ENCODE measurements around the gene CASP5.
"Not testable (repeated sequence)": the region's sequence is repeated elsewhere in the genome, so short reads cannot be mapped to it uniquely, and the experiment has no call there.

CASP5 gene

DNA sequence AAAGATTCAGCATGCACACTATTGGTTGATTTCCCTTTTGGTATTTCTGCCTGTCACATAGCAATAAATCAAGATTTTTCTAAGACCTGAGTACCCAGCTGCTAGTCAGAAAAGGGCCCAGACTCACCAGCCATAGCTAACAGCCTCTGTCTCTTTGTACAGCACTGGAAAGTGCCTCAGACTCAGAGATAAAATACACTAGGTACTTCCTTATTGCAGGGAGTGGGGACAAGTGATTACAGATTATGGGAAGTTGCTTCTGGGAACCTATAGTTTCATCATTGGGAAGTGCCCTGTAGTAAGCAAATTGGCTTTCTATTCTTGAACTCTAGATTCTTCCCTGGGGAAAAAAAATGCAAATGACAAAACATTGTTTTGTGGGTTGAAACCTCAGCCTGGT, at the start of gene CASP5:
CASP5 (minus strand) TSS at position 166 of the 400 bp plus-strand sequence; CDS start at position 134, 32 bp downstream.
- no peak for DNase-seq (ENCODE audit: low read depth in 2 of 2)

DNA sequence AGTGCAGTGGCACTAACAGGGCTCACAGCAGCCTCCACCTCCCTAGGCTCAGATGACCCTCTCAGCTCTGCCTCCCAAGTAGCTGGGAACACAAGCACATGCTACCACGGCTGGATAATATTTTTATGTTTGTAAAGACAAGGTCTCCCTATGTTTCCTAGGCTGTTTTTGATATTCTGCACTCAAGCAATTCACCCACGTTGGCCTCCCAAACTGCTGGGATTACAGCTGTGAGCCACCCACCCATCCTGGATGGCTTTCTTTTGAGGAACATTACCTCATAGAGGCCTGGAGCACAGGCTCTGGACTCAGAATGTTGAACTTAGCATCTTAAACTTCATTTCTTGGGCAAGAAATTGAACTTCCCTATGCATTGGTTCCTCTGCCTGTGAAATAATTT, 49.1 kb upstream of the CASP5 start:
- DNase-seq (ENCODE audit: low read depth in 2 of 2): not testable (repeated sequence)

DNA sequence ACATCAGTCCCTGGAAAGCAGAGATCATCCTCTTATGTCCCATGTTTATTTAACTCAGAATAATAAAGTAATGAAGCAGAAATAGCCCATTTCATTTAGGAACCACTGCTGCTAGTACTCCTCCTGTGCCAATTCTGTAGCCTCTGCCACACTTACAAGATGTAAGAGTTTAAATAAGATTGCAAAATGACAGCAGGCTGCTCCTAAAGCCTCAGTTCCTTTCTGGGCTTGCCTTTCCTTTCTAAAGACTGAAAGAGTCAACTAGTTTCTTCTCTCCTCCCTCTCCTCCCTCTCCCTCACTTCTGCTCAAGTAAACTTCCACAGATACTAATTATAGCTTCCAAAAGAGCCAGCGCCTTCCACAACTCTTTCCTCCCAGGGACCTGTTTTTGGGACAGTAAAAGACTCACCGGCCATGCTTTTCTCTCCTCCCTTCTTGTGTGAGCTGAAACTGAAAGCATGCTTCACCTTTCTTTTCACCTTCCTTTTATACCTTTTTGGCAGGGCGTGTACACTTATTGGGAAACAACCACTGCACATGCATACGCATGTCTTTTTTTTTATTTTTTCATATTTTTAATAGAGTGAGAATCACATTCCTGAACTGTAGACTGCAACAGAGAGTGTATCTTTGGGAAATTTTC, 48.2 kb upstream of the CASP5 start:
- no peak for DNase-seq (ENCODE audit: low read depth in 2 of 2)

DNA sequence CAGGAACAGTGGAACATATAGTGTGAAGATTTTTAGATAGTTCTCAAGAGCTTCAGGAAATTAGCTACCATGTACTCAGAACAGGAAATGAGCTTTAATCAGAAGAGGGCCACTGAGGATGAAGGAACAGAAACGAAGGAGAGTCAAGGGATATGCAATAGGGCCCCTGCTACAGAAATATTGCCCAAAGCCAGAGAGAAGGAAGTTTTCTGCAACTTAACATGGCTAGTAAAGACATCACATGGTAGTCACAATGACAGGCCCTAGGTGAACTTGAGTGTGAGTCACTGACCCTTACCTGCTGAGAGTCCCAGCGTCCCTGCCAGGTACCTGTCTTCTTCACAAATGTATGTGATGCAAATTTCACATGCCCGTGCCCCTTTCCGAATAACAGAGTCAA, 47.3 kb upstream of the CASP5 start:
- DNase-seq (ENCODE audit: low read depth in 2 of 2): no peak

DNA sequence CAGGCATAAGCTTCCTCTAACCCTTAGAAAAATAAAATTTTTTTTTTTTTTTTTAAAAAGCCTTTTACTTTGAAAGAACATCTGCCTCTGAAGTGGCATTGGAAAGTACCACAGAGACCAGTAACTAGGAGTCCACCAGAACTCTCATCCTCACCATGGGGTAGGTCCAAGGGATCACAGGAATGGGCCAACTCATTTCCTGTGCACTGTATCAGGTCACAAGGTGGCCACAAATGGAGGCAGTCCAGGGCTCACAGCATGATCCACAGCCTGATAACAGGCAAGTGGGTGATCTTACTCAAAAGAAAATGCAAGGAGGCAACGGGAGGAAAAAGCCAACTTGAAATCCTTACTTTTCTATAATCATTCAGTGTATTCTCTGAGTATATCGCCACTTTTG, 46.8 kb upstream of the CASP5 start:
- not testable (repeated sequence) for DNase-seq (ENCODE audit: low read depth in 2 of 2)

DNA sequence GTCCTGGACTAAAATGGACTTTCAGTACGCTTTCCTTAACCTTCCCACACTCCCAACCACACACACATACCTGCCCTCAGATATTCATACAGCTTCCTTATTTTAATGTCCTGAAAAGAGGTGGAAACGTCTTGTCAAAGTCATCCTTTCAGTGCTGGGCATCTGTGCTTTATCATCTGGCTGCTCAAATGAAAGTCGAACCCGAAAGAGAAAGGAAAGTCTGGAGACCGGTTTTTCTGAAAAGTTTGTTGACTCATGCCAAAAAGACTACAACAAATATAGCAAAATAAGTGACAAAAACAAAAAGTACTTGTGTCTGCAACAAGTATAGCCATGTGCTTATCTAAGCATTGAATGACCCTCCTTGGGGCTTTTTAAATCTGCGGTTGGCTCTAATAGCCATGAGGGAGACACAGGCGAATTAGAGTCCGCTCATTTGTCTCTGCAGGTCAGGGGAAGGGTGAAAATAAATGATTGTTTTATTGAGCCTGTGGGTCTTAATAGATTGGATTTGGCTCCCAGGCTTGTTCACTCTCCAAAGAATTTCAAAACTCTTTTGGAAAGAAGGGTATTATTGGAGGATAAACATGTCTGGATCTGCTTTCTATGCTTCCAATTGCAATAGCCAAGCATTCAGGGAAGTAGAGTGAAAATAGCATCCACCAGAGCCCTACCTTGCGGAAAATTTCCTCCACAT, 40.4 kb upstream of the CASP5 start:
- DNase-seq (ENCODE audit: low read depth in 2 of 2): not testable (repeated sequence)

DNA sequence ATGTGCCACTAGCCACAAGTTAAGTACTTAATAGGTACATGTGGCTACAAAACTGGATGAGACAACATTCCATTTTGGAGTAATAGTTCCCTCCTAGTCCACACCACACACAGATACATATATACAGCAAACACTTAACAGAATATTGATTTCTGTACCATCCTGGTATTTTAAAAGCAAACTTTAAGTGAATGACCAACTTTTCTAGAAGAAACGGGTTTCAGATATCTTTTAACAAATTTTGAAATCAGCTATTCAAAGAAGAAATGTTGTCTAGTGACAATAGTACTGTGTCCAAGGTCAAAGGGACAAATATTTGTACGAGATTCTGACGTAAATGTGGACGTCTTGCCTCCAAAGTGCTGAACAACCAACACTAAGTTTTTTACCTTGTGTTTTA, 34.5 kb upstream of the CASP5 start:
- no peak for DNase-seq (ENCODE audit: low read depth in 2 of 2)

DNA sequence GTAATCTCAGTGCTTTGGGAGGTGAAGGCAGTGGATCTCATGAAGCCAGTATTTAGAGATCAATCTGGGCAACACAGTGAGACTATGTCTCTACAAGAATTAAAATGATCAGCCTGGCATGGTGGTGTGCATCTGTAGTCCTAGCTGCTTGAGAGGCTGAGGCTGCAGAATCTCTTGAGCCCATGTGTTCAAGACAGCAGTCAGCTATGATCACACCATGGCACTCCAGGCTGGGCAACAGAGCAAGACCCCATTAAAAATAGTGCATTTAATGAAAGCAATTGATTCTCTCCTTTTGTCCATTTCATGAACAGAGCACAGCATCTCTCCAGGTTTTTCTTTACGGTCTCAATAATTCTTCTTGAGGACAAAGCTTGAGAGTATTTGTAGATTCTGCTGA, 33.5 kb upstream of the CASP5 start:
- no peak for DNase-seq (ENCODE audit: low read depth in 2 of 2)

DNA sequence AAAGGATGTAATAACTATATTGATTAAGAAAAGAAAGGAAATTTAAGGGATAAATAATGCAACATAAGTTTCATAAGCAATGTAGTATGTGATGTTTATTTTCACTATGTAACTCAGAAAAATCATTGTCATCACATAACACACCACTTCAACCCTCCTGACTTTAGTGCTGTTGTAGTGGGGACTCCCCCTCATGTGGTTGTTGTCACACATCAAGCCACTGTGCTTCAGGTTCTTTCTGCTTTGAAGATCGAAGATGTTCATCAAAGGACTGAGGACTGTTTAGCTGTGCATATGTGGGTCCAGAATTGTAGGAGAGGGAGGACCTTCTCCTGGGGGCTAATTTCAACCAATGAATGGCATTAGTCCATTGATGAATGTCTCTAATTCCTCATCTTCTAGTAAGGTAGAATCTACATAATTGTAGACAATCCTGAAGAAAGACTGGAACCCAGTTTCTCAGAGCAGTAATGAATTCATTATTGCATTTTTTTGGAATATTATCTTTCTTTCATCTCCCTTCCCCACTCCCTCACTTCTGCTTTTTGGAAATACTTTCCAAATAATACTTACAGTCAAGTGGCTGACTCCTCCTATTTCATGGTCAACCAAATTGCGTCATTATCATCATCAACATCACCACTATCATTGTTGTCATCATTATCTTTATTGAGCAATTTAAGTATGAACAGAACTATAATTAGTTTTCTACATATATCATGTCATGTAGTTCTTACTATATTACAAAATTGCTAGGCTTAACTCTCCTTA, 31.9 kb upstream of the CASP5 start:
- no peak for DNase-seq (ENCODE audit: low read depth in 2 of 2)

DNA sequence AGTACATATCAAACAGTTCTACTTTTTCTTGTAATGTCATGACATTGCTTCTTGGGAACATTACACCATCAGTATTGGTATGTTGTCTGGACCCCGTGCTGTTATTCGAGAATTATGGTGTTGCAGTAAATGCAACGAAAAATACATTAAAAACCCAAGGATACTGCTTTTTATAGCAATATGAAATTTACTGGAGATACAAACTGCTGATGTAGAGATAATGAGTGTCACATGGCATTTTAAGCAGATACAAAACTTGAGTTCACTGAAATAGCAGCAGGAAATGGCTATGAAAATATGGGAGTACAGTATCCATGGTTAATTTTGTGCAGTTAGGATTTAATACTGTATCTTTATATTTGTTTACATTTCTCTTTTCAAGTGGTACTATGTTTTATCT, 29.5 kb upstream of the CASP5 start:
- DNase-seq (ENCODE audit: low read depth in 2 of 2): no peak

DNA sequence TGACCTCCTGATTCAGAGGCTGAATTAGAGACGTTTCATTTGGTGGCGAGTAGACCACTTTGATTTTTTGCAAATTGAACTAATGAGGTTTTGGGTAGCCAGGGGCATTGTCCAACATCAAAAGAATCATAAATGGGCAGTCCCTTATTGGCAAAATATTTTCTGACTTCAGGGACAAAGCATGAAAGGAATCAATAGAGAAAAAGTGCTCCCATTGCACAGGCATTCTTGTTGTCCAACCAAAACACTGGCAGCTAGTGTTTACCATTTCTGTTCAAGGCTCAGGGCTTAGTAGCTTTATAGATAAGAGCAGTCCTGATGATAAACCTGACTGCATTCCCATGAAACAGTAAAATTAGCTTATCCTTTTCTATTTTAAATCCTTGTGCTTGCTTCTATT, 28.6 kb upstream of the CASP5 start:
- DNase-seq (ENCODE audit: low read depth in 2 of 2): no peak

DNA sequence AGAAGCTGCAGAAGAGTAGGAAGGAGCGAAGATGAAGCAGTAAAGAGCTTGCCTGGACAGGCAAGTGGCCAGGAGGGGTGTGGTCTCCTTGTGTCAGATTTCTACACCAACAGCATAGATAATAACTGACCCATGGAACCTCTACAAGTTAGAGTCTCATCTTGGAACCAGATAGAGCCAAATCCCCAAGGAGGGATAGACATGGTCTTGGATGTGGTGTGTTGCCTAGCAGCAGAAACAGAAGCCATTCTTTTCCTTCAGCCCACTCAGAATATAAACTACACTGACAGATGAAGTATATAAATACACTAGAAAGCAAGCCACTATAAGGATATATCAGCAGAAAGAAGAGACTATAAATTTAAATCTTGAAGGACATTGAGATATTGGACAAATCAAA, 26.5 kb upstream of the CASP5 start:
- DNase-seq (ENCODE audit: low read depth in 2 of 2): no peak

DNA sequence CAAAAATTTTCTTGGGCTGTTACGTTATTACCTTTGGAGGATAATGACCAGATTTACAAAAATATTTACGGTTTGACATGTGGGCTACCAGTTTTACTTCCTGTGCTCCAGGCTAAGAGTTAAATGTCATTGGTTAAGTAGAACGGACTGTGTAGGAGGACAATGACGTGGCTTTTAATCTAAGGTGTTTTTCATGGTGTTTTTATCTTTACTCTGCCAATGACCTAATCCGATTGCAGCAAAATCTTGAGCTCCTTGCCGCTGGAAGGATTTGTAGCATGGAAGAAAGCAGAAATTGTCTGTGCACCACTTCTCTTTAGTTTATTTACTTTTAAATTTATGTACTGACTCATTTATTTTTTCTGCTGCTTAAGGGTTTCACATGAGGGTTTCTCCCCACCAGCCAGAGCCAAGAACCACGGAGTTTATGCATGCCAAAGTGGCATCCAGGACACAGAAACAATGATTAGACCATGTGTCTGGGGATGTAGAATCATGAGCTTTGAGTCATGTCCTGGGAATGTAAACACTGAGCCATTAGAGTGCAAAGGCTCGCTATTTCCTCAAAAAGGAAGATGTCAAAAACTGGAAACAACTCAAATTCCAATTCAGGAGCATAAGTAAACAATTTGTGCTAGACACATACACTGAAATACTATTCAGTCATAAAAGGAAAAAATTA, 24.1 kb upstream of the CASP5 start:
- DNase-seq (ENCODE audit: low read depth in 2 of 2): no peak

DNA sequence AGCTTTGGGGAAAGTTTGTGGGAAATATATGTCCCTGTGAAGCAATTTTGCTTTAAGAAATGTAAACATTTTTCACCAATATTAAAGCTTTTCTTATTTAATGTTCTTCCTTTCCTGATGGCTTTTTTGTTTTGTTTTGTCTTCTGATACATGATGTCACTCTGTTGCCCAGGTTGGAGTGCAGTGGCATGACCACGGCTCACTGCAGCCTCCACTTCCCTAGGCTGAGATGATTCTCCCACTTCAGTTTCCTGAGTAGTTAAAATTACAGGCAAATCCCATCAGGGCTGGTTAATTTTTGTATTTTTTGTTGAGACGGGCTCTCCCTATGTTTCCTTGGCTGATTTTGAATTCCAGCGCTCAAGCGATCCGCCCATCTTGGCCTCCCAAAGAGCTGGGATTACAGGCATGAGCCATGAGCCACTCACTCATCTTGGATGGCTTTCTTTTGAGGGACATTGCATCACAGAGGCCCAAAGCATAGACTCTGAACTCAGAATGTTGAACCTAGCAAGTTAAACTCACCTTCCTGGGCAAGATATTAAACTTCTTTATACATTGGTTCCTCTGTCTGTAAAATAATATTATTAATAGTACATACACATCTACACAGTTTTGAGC, 22.8 kb upstream of the CASP5 start:
- no peak for DNase-seq (ENCODE audit: low read depth in 2 of 2)

DNA sequence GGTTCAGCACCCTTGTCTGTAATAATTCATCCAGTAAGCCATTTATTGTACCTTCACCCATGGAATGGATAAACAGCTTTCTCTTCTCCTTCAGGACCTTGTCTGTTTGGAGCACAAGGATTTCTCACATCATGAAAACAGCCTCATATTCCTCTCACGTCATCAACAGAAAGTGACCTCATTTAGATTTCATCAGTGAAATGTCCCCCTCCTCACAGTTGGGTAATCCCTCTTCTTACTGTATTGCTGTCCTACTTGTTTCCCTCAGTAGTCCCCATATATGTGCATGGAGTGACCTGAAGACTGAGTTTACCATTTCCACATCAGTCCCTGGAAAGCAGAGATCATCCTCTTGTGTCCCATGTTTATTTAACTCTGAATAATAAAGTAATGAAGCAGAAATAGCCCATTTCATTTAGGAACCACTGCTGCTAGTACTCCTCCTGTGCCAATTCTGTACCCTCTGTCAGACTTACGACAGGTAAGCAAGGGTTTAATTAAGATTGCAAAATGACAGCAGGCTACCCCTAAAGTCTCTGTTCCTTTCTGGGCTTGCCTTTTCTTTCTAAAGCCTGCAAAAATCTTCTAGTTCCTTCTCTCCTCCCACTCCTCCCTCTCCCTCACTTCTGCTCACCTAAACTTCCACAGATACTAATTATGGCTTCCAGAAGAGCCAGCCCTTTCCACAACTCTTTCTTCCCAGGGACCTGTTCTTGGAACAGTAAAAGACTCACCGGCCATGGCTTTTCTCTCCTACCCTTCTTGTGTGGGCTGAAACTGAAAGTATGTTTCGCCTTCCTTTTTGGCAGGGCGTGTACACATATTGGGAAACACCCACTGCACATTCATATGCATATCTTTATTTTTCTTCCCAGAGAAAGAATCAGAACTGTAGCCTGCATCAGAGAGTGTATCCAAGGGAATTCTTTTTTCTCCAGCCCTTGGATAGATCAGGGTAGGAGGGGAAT, 21.9 kb upstream of the CASP5 start, which contains the start of gene CARD16:
CARD16 (minus strand) TSS at position 779 of the 968 bp plus-strand sequence; CDS start at position 741, 38 bp downstream.
- DNase-seq (ENCODE audit: low read depth in 2 of 2): peak in 1 of 2 donors; percentile 25

DNA sequence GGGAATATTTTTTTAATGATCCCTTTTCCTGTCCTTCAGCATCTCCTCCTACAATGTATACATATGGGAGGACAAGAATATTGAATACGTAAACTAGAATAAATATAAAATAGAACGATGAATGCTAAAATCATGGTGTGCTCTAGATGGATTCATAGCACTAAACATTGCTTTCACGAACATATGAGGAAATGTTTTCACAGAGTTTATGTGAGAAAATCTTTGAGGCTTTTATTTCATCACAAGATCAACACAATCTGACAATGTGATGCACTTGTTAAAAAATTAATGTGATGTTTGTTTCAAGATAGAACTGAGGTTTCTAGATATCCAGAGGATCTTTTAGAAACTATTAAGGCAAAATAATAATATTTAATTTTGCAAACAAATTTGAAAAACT, 19.2 kb upstream of the CASP5 start:
- DNase-seq (ENCODE audit: low read depth in 2 of 2): no peak

DNA sequence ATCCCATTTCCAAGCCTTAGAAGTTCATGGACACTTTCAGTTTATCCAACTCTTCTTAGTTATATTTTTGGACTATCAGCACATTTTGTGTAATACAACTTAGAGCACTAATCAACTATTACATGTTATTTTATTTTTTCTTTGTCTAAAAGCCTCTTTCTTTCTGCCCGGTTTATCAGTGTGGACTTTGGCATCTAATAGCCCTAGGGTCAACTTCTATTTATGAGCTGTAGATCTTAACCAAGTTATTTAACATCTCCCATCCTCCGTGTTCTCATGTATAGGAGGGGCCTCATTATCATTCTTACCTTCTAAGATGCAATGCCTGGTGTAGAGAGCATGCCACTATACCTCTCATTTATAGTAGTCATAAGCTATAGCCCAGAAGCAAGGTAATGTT, 17.7 kb upstream of the CASP5 start:
- DNase-seq (ENCODE audit: low read depth in 2 of 2): no peak

DNA sequence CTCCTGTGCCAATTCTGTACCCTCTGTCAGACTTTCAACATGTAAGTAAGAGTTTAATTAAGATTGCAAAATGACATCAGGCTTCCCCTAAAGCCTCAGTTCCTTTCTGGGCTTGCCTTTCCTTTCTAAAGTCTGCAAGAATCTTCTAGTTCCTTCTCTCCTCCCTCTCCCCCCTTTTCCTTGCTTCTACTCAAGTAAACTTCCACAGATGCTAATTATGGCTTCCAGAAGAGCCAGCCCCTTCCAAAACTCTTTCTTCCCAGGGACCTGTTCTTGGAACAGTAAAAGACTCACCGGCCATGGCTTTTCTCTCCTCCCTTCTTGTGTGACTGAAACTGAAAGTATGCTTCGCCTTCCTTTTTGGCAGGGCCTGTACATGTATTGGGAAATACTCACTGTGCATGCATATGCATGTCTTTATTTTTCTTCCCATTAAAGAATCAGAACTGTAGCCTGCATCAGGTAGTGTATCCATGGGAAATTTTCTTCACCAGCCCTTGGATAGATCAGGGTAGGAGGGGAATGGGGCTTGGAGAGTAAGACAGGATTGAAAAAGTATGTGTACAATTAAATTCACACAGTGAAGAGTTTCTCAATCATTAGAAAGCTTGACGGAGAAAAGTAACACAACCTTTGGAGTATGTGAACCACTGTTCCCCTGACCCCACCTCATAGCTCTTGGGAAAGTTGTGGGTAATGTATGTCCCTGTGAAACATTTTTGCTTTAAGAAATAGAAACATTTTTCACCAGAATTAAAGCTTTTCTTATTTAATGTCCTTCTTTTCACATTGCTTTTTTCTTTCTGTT, 12.0 kb upstream of the CASP5 start, which contains the start of gene CASP1:
CASP1 (minus strand) TSS at position 332 of the 808 bp plus-strand sequence; CDS start at position 301, 31 bp downstream.
- peak in 1 of 2 donors; percentile 6 for DNase-seq (ENCODE audit: low read depth in 2 of 2)

DNA sequence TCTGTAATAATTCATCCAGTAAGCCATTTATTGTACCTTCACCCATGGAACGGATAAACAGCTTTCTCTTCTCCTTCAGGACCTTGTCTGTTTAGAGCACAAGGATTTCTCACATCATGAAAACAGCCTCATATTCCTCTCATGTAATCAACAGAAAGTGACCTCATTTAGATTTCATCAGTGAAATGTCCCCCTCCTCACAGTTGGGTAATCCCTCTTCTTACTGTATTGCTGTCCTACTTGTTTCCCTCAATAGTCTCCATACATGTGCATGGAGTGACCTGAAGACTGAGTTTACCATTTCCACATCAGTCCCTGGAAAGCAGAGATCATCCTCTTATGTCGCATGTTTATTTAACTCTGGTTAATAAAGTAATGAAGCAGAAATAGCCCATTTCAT, 11.4 kb upstream of the CASP5 start:
- not testable (repeated sequence) for DNase-seq (ENCODE audit: low read depth in 2 of 2)
